SU-DHL-6 (cell line): Measurements from ENCODE around the gene ATXN7L1.

Experiments
- H2AFZ ChIP-seq: fragments of 200-600 bp; sonication (generic); 2 replicates; pipeline ENCODE4 v1.6.1; 2014; ENCODE audit warnings: low read depth, mild to moderate bottlenecking, moderate library complexity, mixed read lengths, antibody characterized with exemption, low read length; ENCODE audit not compliant: severe bottlenecking
- H3F3A ChIP-seq: fragments of 200-600 bp; shearing (Covaris generic); 2 replicates; pipeline ENCODE4 v1.6.0; 2016; ENCODE audit warnings: antibody characterized with exemption, mild to moderate bottlenecking; ENCODE audit not compliant: insufficient read depth
- H3K27ac ChIP-seq: fragments of 200-600 bp; sonication (generic); 2 replicates; pipeline ENCODE4 v1.5.1; 2016; ENCODE audit warnings: low read depth, mild to moderate bottlenecking, low read length, moderate library complexity, mixed read lengths
- H3K27me3 ChIP-seq: fragments of 200-600 bp; sonication (generic), shearing (Covaris generic); 2 replicates; pipeline ENCODE4 v1.6.0; 2014; ENCODE audit warnings: mild to moderate bottlenecking, low read length
- H3K36me3 ChIP-seq: fragments of 200-600 bp; sonication (generic); 2 replicates; pipeline ENCODE4 v1.6.1; 2014; ENCODE audit warnings: mild to moderate bottlenecking, low read length, mixed read lengths
- H3K4me2 ChIP-seq: fragments of 300-600, 200-600 bp; shearing (Covaris generic), sonication (generic); 2 replicates; pipeline ENCODE4 v1.6.0; 2014; ENCODE audit warnings: low read length, low read depth, mild to moderate bottlenecking; ENCODE audit not compliant: poor library complexity, severe bottlenecking
- H3K4me3 ChIP-seq: fragments of 200-600 bp; sonication (generic); 2 replicates; pipeline ENCODE4 v1.5.1; 2014; ENCODE audit warnings: antibody characterized with exemption, low read length, mild to moderate bottlenecking, mixed read lengths; ENCODE audit not compliant: insufficient read depth, poor library complexity, severe bottlenecking
- H3K79me2 ChIP-seq: fragments of 200-600 bp; sonication (generic); 2 replicates; pipeline ENCODE4 v1.6.1; 2014; ENCODE audit warnings: mild to moderate bottlenecking, low read length, moderate library complexity; ENCODE audit not compliant: insufficient read depth
- H3K9ac ChIP-seq: fragments of 200-600 bp; sonication (generic); 2 replicates; pipeline ENCODE4 v1.7.0; 2014; ENCODE audit warnings: mild to moderate bottlenecking, low read length
- H3K9me2 ChIP-seq: fragments of 200-600 bp; sonication (generic); replicated peaks from 2 replicates; pipeline ENCODE4 v1.6.1; 2014; ENCODE audit warnings: low read length; ENCODE audit not compliant: insufficient read depth
- H3K9me3 ChIP-seq: fragments of 200-600 bp; sonication (generic); 2 replicates; pipeline ENCODE4 v1.6.1; 2014; ENCODE audit warnings: low read length, mixed read lengths; ENCODE audit not compliant: insufficient read depth
- H4K20me1 ChIP-seq: fragments of 200-600 bp; sonication (generic); 2 replicates; pipeline ENCODE4 v1.6.1; 2014; ENCODE audit warnings: low read depth, mild to moderate bottlenecking, antibody characterized with exemption, low read length, moderate library complexity, mixed read lengths
- EZH2phosphoT487 ChIP-seq: fragments of 200-600 bp; sonication (generic), shearing (Covaris generic); conservative IDR thresholded peaks from 2 replicates; pipeline ENCODE4 v1.6.1; 2018; ENCODE audit warnings: mild to moderate bottlenecking, antibody characterized with exemption, low read length, moderate library complexity, mixed read lengths
- TF ChIP-seq, protein P1 (sequence below): fragments of 200-600 bp; sonication (generic); IDR thresholded peaks from one replicate; pipeline ENCODE4 v1.5.1; 2017; ENCODE audit warnings: antibody characterized with exemption, mild to moderate bottlenecking, low read length, moderate library complexity; ENCODE audit not compliant: insufficient read depth, poor library complexity, severe bottlenecking

ATXN7L1 gene

DNA sequence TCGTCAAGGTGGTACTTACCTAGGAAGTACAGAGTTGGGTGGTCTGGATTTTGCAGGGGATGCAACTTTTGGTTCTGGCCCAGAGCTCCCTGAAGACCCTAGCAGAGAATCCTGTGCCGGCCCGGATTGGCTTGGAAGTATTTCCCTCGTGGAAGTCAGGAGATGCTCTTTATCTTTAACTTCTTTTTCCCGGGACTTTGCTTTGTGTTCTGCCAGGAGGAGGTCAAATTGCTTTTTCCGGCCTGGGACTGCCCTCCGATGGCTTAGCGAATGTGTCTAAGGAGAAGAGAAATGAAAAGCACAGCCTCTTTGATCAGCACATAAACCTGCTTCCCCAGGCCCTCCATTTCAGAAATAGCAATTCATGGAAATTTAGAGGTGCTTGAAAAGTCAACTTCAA is 238.1 kb downstream of the ATXN7L1 start:
- Histone ChIP-seq H4K20me1 (no peaks in the 10 kb centered on the region), H3K36me3 (no peaks in the 10 kb centered on the region), H3K27me3 (no peaks in the 10 kb centered on the region), H3K79me2 (no peaks in the 10 kb centered on the region), H3K27ac (no peak overlapping the region), H3K9me2 (no peaks in the 10 kb centered on the region), H3K9me3 (no peaks in the 10 kb centered on the region), H2AFZ (no peak overlapping the region), H3K4me2 (no peak overlapping the region), H3K9ac (no peak overlapping the region), H3K4me3 (no peak overlapping the region), H3F3A (no peaks in the 10 kb centered on the region)
- TF ChIP-seq, protein P1, sequence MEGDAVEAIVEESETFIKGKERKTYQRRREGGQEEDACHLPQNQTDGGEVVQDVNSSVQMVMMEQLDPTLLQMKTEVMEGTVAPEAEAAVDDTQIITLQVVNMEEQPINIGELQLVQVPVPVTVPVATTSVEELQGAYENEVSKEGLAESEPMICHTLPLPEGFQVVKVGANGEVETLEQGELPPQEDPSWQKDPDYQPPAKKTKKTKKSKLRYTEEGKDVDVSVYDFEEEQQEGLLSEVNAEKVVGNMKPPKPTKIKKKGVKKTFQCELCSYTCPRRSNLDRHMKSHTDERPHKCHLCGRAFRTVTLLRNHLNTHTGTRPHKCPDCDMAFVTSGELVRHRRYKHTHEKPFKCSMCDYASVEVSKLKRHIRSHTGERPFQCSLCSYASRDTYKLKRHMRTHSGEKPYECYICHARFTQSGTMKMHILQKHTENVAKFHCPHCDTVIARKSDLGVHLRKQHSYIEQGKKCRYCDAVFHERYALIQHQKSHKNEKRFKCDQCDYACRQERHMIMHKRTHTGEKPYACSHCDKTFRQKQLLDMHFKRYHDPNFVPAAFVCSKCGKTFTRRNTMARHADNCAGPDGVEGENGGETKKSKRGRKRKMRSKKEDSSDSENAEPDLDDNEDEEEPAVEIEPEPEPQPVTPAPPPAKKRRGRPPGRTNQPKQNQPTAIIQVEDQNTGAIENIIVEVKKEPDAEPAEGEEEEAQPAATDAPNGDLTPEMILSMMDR: no peak
- TF ChIP-seq EZH2phosphoT487: no peak

DNA sequence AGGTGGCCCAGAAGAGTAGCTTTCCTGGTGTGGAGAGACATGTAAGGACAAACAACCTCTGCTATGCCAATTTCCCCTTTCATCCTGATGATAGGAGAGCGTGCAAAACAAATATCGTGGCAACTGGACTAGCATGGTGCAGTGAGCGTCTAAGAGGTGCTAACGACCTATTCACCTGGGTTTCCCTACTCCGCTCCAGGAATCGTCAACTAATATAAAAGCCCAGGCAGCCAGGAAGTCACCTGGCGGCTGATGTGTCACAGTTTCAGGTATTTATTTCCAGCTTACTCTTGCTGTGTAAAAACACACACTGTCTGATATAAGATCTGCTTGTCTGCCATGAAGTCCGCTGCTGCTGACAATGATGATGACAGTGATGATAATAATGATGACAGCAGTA is 238.6 kb downstream of the ATXN7L1 start:
- H3F3A ChIP-seq: no peaks in the 10 kb centered on the region
- no peaks in the 10 kb centered on the region for H3K27me3 ChIP-seq
- H4K20me1 ChIP-seq: no peaks in the 10 kb centered on the region
- H3K36me3 ChIP-seq: no peaks in the 10 kb centered on the region
- no peak overlapping the region for H3K4me2 ChIP-seq
- H3K4me3 ChIP-seq: no peak overlapping the region
- no peaks in the 10 kb centered on the region for H3K9me2 ChIP-seq
- H2AFZ ChIP-seq: no peak overlapping the region
- no peak overlapping the region for H3K9ac ChIP-seq
- no peaks in the 10 kb centered on the region for H3K9me3 ChIP-seq
- TF ChIP-seq EZH2phosphoT487: no peak
- TF ChIP-seq, protein P1: no peak
- H3K27ac ChIP-seq: no peak overlapping the region
- no peaks in the 10 kb centered on the region for H3K79me2 ChIP-seq

DNA sequence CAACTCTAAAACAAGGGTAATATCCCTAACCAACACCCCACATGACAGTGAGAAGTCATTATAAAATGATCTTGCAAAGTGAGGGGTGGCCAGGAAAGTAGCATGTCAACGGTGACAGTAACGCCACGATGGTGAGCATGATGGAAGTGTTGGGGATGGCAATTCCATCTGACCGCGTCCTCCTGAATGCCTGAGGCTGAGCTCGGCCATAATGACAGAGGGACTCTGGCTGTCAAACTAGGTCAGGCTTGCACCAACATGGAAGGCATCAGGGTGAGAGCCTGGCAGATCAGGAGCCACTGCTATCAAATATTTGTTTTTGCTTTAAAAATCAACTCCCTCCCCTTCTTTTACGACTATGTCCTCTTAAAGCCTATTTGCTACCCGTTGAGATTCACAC is 239.4 kb downstream of the ATXN7L1 start:
- H3K4me2 ChIP-seq: no peak overlapping the region
- H3K27me3 ChIP-seq: no peaks in the 10 kb centered on the region
- no peaks in the 10 kb centered on the region for H3K9me2 ChIP-seq
- H3K79me2 ChIP-seq: no peaks in the 10 kb centered on the region
- no peak overlapping the region for H3K27ac ChIP-seq
- H3K9me3 ChIP-seq: no peaks in the 10 kb centered on the region
- no peak overlapping the region for H2AFZ ChIP-seq
- H4K20me1 ChIP-seq: no peaks in the 10 kb centered on the region
- no peaks in the 10 kb centered on the region for H3K36me3 ChIP-seq
- H3K9ac ChIP-seq: no peak overlapping the region
- H3F3A ChIP-seq: no peaks in the 10 kb centered on the region
- TF ChIP-seq, protein P1: no peak
- TF ChIP-seq EZH2phosphoT487: no peak
- no peak overlapping the region for H3K4me3 ChIP-seq
